ENCODE measurements around the gene KIF16B.

- TF ChIP-seq, protein P1, sequence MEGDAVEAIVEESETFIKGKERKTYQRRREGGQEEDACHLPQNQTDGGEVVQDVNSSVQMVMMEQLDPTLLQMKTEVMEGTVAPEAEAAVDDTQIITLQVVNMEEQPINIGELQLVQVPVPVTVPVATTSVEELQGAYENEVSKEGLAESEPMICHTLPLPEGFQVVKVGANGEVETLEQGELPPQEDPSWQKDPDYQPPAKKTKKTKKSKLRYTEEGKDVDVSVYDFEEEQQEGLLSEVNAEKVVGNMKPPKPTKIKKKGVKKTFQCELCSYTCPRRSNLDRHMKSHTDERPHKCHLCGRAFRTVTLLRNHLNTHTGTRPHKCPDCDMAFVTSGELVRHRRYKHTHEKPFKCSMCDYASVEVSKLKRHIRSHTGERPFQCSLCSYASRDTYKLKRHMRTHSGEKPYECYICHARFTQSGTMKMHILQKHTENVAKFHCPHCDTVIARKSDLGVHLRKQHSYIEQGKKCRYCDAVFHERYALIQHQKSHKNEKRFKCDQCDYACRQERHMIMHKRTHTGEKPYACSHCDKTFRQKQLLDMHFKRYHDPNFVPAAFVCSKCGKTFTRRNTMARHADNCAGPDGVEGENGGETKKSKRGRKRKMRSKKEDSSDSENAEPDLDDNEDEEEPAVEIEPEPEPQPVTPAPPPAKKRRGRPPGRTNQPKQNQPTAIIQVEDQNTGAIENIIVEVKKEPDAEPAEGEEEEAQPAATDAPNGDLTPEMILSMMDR (IDR thresholded peaks at IDR 0.05; ENCODE audit: extremely low read depth in 1 of 2, insufficient read depth in 1 of 2, low read depth in 1 of 2, low read length in 2 of 2): peak; percentile 49 to 53
- TF ChIP-seq POLR2A (IDR thresholded peaks at IDR 0.05; ENCODE audit: low read depth, low read length) (no peak), POLR2AphosphoS5 (IDR thresholded peaks at IDR 0.05; ENCODE audit: insufficient read depth, low read depth, low read length) (no peak), FOS (IDR thresholded peaks at IDR 0.05; ENCODE audit: borderline replicate concordance, insufficient read depth, low read length) (no peak), MYC (IDR thresholded peaks at IDR 0.05; ENCODE audit: low read depth, low read length) (no peak)
These were observed 55.1 kb downstream of the KIF16B start for GRCh38 chr20:16517946-16518783.
